OCI-LY1 (cell line): Measurements from ENCODE around the gene SSBP3.

Experiments used
- H2AFZ ChIP-seq: fragments of 200-600 bp; sonication (generic), shearing (Covaris generic); 2 replicates; pipeline ENCODE4 v1.6.0; 2014; ENCODE audit warnings: antibody characterized with exemption, mild to moderate bottlenecking, low read length
- H3F3A ChIP-seq: fragments of 200-600 bp; sonication (generic), shearing (Covaris generic); 2 replicates; pipeline ENCODE4 v1.6.0; 2014; ENCODE audit warnings: mild to moderate bottlenecking, antibody characterized with exemption, low read length, moderate library complexity; ENCODE audit not compliant: insufficient read depth
- H3K27ac ChIP-seq: fragments of 200-600 bp; sonication (generic); 2 replicates; pipeline ENCODE4 v1.5.1; 2014; ENCODE audit warnings: low read length, mixed run types, mild to moderate bottlenecking, low read depth; ENCODE audit not compliant: poor library complexity, severe bottlenecking
- H3K27me3 ChIP-seq: fragments of 200-600 bp; sonication (generic); 2 replicates; pipeline ENCODE4 v1.6.0; 2014; ENCODE audit warnings: antibody characterized with exemption, mild to moderate bottlenecking, low read length, moderate library complexity; ENCODE audit not compliant: insufficient read depth
- H3K36me3 ChIP-seq: fragments of 200-600 bp; sonication (generic); 2 replicates; pipeline ENCODE4 v1.6.1; 2014; ENCODE audit warnings: mild to moderate bottlenecking, antibody characterized with exemption, low read length, moderate library complexity, mixed read lengths; ENCODE audit not compliant: insufficient read depth
- H3K4me1 ChIP-seq: fragments of 200-600 bp; sonication (generic); 2 replicates; pipeline ENCODE4 v1.5.1; 2014; ENCODE audit warnings: mild to moderate bottlenecking, low read length, moderate library complexity; ENCODE audit not compliant: insufficient read depth, severe bottlenecking
- H3K4me2 ChIP-seq: fragments of 200-600 bp; sonication (generic), shearing (Covaris generic); 2 replicates; pipeline ENCODE4 v1.6.1; 2014; ENCODE audit warnings: low read length
- H3K4me3 ChIP-seq: fragments of 200-600 bp; sonication (generic); 2 replicates; pipeline ENCODE4 v1.5.1; 2014; ENCODE audit warnings: low read length, low read depth, mild to moderate bottlenecking, mixed read lengths; ENCODE audit not compliant: poor library complexity, severe bottlenecking
- H3K79me2 ChIP-seq: fragments of 200-600 bp; shearing (Covaris generic); 2 replicates; pipeline ENCODE4 v1.6.1; 2016; ENCODE audit warnings: mixed run types, low read length, mixed read lengths; ENCODE audit not compliant: insufficient read depth
- H3K9ac ChIP-seq: fragments of 200-600 bp; sonication (generic), shearing (Covaris generic); 2 replicates; pipeline ENCODE4 v1.6.1; 2014; ENCODE audit warnings: mild to moderate bottlenecking, low read length, mixed read lengths
- H3K9me2 ChIP-seq: fragments of 200-600 bp; sonication (generic), shearing (Covaris generic); 2 replicates; pipeline ENCODE4 v1.6.1; 2014; ENCODE audit warnings: low read depth, mild to moderate bottlenecking, low read length, mixed read lengths
- H3K9me3 ChIP-seq: fragments of 200-600 bp; shearing (Covaris generic); 2 replicates; pipeline ENCODE4 v1.6.1; 2014; ENCODE audit warnings: low read length, mixed read lengths
- H4K20me1 ChIP-seq: fragments of 200-600 bp; sonication (generic), shearing (Covaris generic); 2 replicates; pipeline ENCODE4 v1.6.0; 2016; ENCODE audit warnings: mild to moderate bottlenecking, low read length; ENCODE audit not compliant: insufficient read depth
- CTCF ChIP-seq: fragments of 200-600 bp; sonication (generic), shearing (Covaris generic); IDR thresholded peaks from 2 replicates; pipeline ENCODE4 v1.5.1; 2017; ENCODE audit warnings: mild to moderate bottlenecking, antibody characterized with exemption, low read length, moderate library complexity, mixed read lengths
- EZH2 ChIP-seq: fragments of 200-600 bp; sonication (generic), shearing (Covaris generic); IDR thresholded peaks from 2 replicates; pipeline ENCODE4 v1.8.0; 2017; ENCODE audit warnings: borderline replicate concordance, mixed run types, mild to moderate bottlenecking, antibody characterized with exemption, low read length, moderate library complexity, mixed read lengths

SSBP3 gene

GRCh38 chr1:54274881-54275280 is 131.3 kb downstream of the SSBP3 start:
- H3K27me3 ChIP-seq: no peaks in the 10 kb centered on the region
- no peak overlapping the region for H2AFZ ChIP-seq
- no peak overlapping the region for H3K4me3 ChIP-seq
- no peaks in the 10 kb centered on the region for H3K79me2 ChIP-seq
- H3K36me3 ChIP-seq: no peaks in the 10 kb centered on the region
- H3F3A ChIP-seq: no peaks in the 10 kb centered on the region
- no peaks in the 10 kb centered on the region for H4K20me1 ChIP-seq
- TF ChIP-seq EZH2: no peak
- no peak for TF ChIP-seq CTCF
- H3K27ac ChIP-seq: no peak overlapping the region
- H3K9me2 ChIP-seq: no peaks in the 10 kb centered on the region
- peaks cover 14% of the 10 kb centered on the region for H3K4me1 ChIP-seq
- H3K4me2 ChIP-seq: no peak overlapping the region
- H3K9ac ChIP-seq: no peak overlapping the region
- no peaks in the 10 kb centered on the region for H3K9me3 ChIP-seq

GRCh38 chr1:54274448-54274847 is 131.7 kb downstream of the SSBP3 start:
- no peak overlapping the region for H3K27ac ChIP-seq
- no peaks in the 10 kb centered on the region for H3K27me3 ChIP-seq
- H3K36me3 ChIP-seq: no peaks in the 10 kb centered on the region
- no peaks in the 10 kb centered on the region for H3F3A ChIP-seq
- no peaks in the 10 kb centered on the region for H3K9me3 ChIP-seq
- no peak overlapping the region for H3K4me3 ChIP-seq
- H4K20me1 ChIP-seq: no peaks in the 10 kb centered on the region
- no peaks in the 10 kb centered on the region for H3K9me2 ChIP-seq
- TF ChIP-seq CTCF: no peak
- no peak for TF ChIP-seq EZH2
- no peak overlapping the region for H2AFZ ChIP-seq
- H3K4me2 ChIP-seq: no peak overlapping the region
- no peak overlapping the region for H3K9ac ChIP-seq
- H3K4me1 ChIP-seq: peaks cover 14% of the 10 kb centered on the region
- no peaks in the 10 kb centered on the region for H3K79me2 ChIP-seq

GRCh38 chr1:54273795-54274163 is 132.4 kb downstream of the SSBP3 start:
- no peaks in the 10 kb centered on the region for H3K9me3 ChIP-seq
- no peaks in the 10 kb centered on the region for H3K36me3 ChIP-seq
- H3K4me1 ChIP-seq: peaks cover 14% of the 10 kb centered on the region
- no peaks in the 10 kb centered on the region for H3K79me2 ChIP-seq
- H3K4me3 ChIP-seq: no peak overlapping the region
- TF ChIP-seq CTCF: no peak
- no peak for TF ChIP-seq EZH2
- H3K27ac ChIP-seq: no peak overlapping the region
- H3K9me2 ChIP-seq: no peaks in the 10 kb centered on the region
- H2AFZ ChIP-seq: no peak overlapping the region
- no peak overlapping the region; the same call in 1 of the 2 replicates for H3K9ac ChIP-seq
- H3F3A ChIP-seq: no peaks in the 10 kb centered on the region
- H4K20me1 ChIP-seq: no peaks in the 10 kb centered on the region
- peak overlapping the region; percentile 41; the same call in 1 of the 2 replicates for H3K4me2 ChIP-seq
- no peaks in the 10 kb centered on the region for H3K27me3 ChIP-seq
